ENCODE measurements around the gene SULT2B1.

The SULT2B1 gene

GRCh38 chr19:48551437-48552302 is at the start of gene SULT2B1:
Gene SULT2B1, plus strand, starts transcription at chr19:48552172. Its CDS starts 81 bp downstream, at chr19:48552253.
- TF ChIP-seq CTCF (conservative IDR thresholded peaks at IDR 0.05; ENCODE audit: low read depth, low read length): no peak
- DNase-seq (ENCODE audit: low read depth): no peak
- H3K4me3 ChIP-seq (ENCODE audit: low read depth, low read length): no peak within 1 kb of the TSS

- TF ChIP-seq CTCF (conservative IDR thresholded peaks at IDR 0.05; ENCODE audit: low read depth, low read length): no peak
- no peak overlapping the region for H3K4me3 ChIP-seq (ENCODE audit: low read depth, low read length)
- DNase-seq (ENCODE audit: low read depth): no peak
Measured at GRCh38 chr19:48502350-48503018, 49.5 kb upstream of the SULT2B1 start.

- peak; percentile 67 for TF ChIP-seq CTCF (conservative IDR thresholded peaks at IDR 0.05; ENCODE audit: low read depth, low read length)
- peak; percentile 66 for DNase-seq (ENCODE audit: low read depth)
- H3K4me3 ChIP-seq (ENCODE audit: low read depth, low read length): no peak overlapping the region
Measured at GRCh38 chr19:48506138-48506733, 45.7 kb upstream of the SULT2B1 start.

GRCh38 chr19:48507911-48508439 is 44.0 kb upstream of the SULT2B1 start:
- no peak overlapping the region for H3K4me3 ChIP-seq (ENCODE audit: low read depth, low read length)
- no peak for DNase-seq (ENCODE audit: low read depth)
- TF ChIP-seq CTCF (conservative IDR thresholded peaks at IDR 0.05; ENCODE audit: low read depth, low read length): no peak

GRCh38 chr19:48508729-48509411 is 43.1 kb upstream of the SULT2B1 start:
- DNase-seq (ENCODE audit: low read depth): no peak
- H3K4me3 ChIP-seq (ENCODE audit: low read depth, low read length): no peak overlapping the region
- TF ChIP-seq CTCF (conservative IDR thresholded peaks at IDR 0.05; ENCODE audit: low read depth, low read length): no peak

GRCh38 chr19:48509467-48510194 is 42.3 kb upstream of the SULT2B1 start:
- no peak for TF ChIP-seq CTCF (conservative IDR thresholded peaks at IDR 0.05; ENCODE audit: low read depth, low read length)
- no peak for DNase-seq (ENCODE audit: low read depth)
- no peak overlapping the region for H3K4me3 ChIP-seq (ENCODE audit: low read depth, low read length)

All from choroid plexus epithelial cell (primary cell).